Measurements from ENCODE around the gene CBLL1. TPM values are rescaled to one million over a fixed set of nuclear protein-coding genes. Genes with fewer than 3 reads are reported as not detected.

Gene CBLL1
- total and polyA plus RNA-seq, 2 of the 13 experiments (the other 11 are each of a cell fraction or from before 2014, with no cell fraction given), result 8.8 to 10.5 TPM

- TF ChIP-seq USF2 (IDR thresholded peaks at IDR 0.05; ENCODE audit: low read depth, low read length), result no peak
- TF ChIP-seq USF2 (CRISPR knock-in tag; IDR thresholded peaks at IDR 0.05; ENCODE audit: borderline replicate concordance), result no peak
- TF ChIP-seq SIN3A (IDR thresholded peaks at IDR 0.05; ENCODE audit: borderline replicate concordance, low read depth, low read length), result no peak
- TF ChIP-seq MED1 (CRISPR knock-in tag; IDR thresholded peaks at IDR 0.05), result 0 out of 2 replicates have a peak, but pooled peaks have one; percentile 25
- TF ChIP-seq JARID2 (CRISPR knock-in tag; IDR thresholded peaks at IDR 0.05; ENCODE audit: insufficient replicate concordance), result no peak
- TF ChIP-seq SP1 (IDR thresholded peaks at IDR 0.05), result no peak
- TF ChIP-seq SP1 (CRISPR knock-in tag; IDR thresholded peaks at IDR 0.05), result no peak
- no peak for TF ChIP-seq TOPORS (CRISPR knock-in tag; IDR thresholded peaks at IDR 0.05)
- no peak for TF ChIP-seq ZNF430 (CRISPR knock-in tag; IDR thresholded peaks at IDR 0.05)
These were observed 42.0 kb downstream of the CBLL1 start (continued) for GRCh38 chr7:107785926-107786325.

- WGBS (ENCODE audit: low lambda C conversion rate), result 61% methylated on average over 1 of the region's 1 CpG
- no peak for FAIRE-seq
These were observed 44.3 kb downstream of the CBLL1 start for GRCh38 chr7:107788216-107788615.

More at GRCh38 chr7:107788216-107788615, 44.3 kb downstream of the CBLL1 start:
- no peak overlapping the region for H3K27ac ChIP-seq (ENCODE audit: extremely low read length, insufficient read depth, low read length)
- H3K36me3 ChIP-seq (replicated peaks in 1 of 2; ENCODE audit: control insufficient read depth in 1 of 2, insufficient read depth in 2 of 2, low read length in 2 of 2), result no peaks in the 10 kb centered on the region
- intact Hi-C loops (cut with micrococcal nuclease; ENCODE audit: unreplicated experiment) (no loop called here), in situ Hi-C loops (cut with HindIII; ENCODE audit: extremely low pct_ligation_motif_present, low pct_unique_long_range_greater_than_20kb) (no loop called here)
- no peak overlapping the region for H2AFZ ChIP-seq (ENCODE audit: low read length)
- H3K4me3 ChIP-seq (replicated peaks in 1 of 3; ENCODE audit: insufficient read depth in 1 of 3, low read depth in 2 of 3, low read length in 3 of 3), result no peak overlapping the region
- no peaks in the 10 kb centered on the region for H4K20me1 ChIP-seq (ENCODE audit: insufficient read depth, low read length)
- H3K9me3 ChIP-seq (ENCODE audit: low read length), result no peaks in the 10 kb centered on the region
- H3K4me2 ChIP-seq (ENCODE audit: low read depth, low read length), result no peak overlapping the region
- no peaks in the 10 kb centered on the region for H3K27me3 ChIP-seq (ENCODE audit: control insufficient read depth in 1 of 2, insufficient read depth in 2 of 2, low read length in 2 of 2)
- ChIA-PET POLR2A (no interaction called here), CTCF (ENCODE audit: low intra/inter-chr PET ratio, low total read pairs) (no interaction called here)
- BruUV-seq (replicated peaks), result no TSS peak
- H3K79me2 ChIP-seq (ENCODE audit: insufficient read depth, low read length), result no peaks in the 10 kb centered on the region
- ATAC-seq (no peak), DNase-seq (ENCODE audit: low spot score) (no peak)
- H3K4me1 ChIP-seq (ENCODE audit: insufficient read depth, low read length), result peaks cover 29% of the 10 kb centered on the region
- no peak for TF ChIP-seq ZNF543 (CRISPR knock-in tag; IDR thresholded peaks at IDR 0.05)
- H3K9ac ChIP-seq (ENCODE audit: insufficient read depth, low read depth, low read length), result no peak overlapping the region

All from HepG2 (cell line).